ENCODE data around the gene C12orf42.

The C12orf42 gene

GRCh38 chr12:103495469-103496456 is at the start of gene C12orf42:
Gene C12orf42 (minus strand): TSS chr12:103495968. CDS start chr12:103478426, 17,542 bp downstream.
- DNase-seq (ENCODE audit: low read depth in 2 of 2) = no peak

GRCh38 chr12:103542078-103542477 is 46.3 kb upstream of the C12orf42 start:
- no peak for DNase-seq (ENCODE audit: low read depth in 2 of 2)

DNA sequence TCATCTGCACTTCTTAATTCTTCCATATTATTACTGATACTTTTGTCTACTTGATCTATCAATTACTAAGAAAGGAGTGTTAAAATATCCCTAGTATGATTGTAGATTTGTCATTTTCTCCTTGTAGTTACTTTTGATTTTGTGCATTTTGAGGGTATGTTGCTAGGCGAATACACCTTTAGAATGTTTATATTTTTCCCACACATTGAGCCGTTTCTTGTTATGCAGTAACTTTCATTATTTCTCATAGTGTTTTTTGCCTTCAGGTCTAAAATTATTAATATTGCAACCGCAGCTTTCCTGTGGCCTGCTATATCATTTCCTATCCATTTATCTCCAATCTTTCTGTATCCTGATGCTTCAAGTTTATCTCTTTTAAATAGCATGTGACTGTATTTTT is 44.6 kb upstream of the C12orf42 start:
- no peak for DNase-seq (ENCODE audit: low read depth in 2 of 2)

DNA sequence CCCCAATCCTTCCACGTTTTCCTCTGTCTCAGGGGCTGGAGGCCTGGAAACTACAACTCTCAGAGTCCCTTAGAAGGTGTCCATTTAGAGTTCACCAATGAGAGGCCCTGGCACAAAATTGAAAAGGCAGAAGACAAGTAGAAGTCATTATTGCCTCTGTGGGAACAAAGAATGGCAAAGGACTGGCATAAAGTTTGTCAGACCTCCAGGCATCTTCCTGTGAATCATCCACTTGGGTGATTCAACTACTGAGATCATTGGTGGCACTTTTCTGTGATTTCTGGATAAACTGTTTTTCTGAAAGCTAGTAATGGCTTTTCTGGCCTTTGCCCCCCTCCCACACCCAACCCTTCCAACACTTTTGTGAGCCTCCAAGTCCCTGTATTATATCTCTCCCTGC is 42.6 kb upstream of the C12orf42 start:
- no peak for DNase-seq (ENCODE audit: low read depth in 2 of 2)

- no peak for DNase-seq (ENCODE audit: low read depth in 2 of 2)
Measured at GRCh38 chr12:103530307-103531066, 34.7 kb upstream of the C12orf42 start.

- no peak for DNase-seq (ENCODE audit: low read depth in 2 of 2)
Measured at GRCh38 chr12:103529306-103529705, 33.5 kb upstream of the C12orf42 start.

GRCh38 chr12:103524238-103524875 is 28.6 kb upstream of the C12orf42 start:
- no peak for DNase-seq (ENCODE audit: low read depth in 2 of 2)

DNA sequence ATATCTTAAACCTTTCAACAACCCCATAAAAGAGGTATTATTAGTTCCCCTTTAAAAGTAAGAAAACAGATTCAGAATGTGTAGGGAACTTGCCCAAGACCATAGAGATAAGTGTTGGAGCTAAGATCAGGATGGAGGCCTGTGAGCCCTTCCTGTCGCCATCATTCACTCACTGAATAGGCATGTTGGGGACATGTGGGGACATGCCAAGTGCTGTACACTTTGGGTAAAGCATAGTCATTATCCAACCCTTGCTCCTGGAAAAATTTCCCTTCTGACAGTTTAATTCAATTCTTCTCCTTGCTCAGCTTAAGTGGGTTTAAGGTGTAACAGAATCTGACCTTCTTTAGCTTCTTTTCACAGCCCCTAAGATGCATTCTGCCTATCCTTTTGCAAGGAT is 28.0 kb upstream of the C12orf42 start:
- DNase-seq (ENCODE audit: low read depth in 2 of 2) = no peak

- no peak for DNase-seq (ENCODE audit: low read depth in 2 of 2)
Measured at GRCh38 chr12:103520686-103521215, 25.0 kb upstream of the C12orf42 start.

DNA sequence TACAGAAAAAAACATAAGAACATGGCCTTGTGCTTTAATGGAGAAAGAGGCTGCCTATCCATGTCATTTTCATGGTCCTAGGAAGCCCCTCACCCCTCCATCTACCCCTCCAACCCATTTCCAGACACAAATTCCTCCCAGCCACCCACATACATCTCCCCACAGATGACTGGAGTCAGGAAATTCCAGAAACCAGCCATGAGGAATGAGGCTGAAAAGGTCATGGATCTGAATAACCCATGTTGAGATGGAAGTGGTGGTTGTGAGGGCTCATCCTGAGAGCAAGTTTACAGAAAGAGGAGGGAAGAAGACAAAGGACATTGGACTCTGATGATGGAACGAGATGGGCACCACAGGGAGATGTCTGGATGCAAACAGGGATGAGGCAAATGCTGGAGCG is 23.9 kb upstream of the C12orf42 start:
- DNase-seq (ENCODE audit: low read depth in 2 of 2) = no peak

- DNase-seq (ENCODE audit: low read depth in 2 of 2) = no peak
Measured at GRCh38 chr12:103518899-103519298, 23.1 kb upstream of the C12orf42 start.

DNA sequence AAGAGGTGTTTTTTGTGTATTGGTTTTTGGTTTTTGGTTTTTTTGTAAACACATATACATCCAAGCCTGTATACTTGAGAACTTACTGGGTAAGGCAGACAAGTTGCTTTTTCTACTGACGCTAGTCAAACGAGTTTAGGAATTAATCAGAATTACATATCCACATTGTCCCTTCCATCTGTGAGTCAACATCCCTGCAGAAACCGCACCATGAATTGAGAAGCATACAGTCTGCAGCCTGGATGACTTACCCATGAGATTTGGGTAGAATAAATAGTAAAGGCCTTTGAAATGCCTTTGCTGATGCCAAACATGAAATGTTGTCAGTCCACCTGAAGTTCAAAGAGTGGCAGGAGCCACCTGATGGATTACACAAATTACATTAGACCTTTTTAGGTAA is 21.4 kb upstream of the C12orf42 start:
- DNase-seq (ENCODE audit: low read depth in 2 of 2) = no peak

GRCh38 chr12:103515341-103515740 is 19.6 kb upstream of the C12orf42 start:
- DNase-seq (ENCODE audit: low read depth in 2 of 2) = no peak

DNA sequence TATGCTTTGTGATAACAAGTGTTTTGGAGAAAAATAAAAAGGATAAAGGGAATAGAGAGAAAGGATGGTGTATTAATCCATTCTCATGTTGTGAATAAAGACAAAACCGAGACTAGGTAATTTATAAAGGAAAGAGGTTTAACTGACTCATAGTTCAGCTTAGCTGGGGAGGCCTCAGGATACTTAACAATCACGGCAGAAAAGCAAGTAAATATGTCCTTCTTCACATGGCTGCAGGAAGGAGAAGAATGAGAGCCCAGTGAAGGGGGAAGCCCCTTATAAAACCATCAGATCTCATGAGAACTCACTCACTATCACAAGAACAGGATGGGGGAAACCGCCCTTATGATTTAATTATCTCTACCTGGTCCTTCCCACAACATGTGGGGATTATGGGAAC is 18.1 kb upstream of the C12orf42 start:
- DNase-seq (ENCODE audit: low read depth in 2 of 2) = no peak

- no peak for DNase-seq (ENCODE audit: low read depth in 2 of 2)
Measured at GRCh38 chr12:103505371-103506236, 9.8 kb upstream of the C12orf42 start.

GRCh38 chr12:103504606-103505005 is 8.8 kb upstream of the C12orf42 start:
- DNase-seq (ENCODE audit: low read depth in 2 of 2) = no peak

DNA sequence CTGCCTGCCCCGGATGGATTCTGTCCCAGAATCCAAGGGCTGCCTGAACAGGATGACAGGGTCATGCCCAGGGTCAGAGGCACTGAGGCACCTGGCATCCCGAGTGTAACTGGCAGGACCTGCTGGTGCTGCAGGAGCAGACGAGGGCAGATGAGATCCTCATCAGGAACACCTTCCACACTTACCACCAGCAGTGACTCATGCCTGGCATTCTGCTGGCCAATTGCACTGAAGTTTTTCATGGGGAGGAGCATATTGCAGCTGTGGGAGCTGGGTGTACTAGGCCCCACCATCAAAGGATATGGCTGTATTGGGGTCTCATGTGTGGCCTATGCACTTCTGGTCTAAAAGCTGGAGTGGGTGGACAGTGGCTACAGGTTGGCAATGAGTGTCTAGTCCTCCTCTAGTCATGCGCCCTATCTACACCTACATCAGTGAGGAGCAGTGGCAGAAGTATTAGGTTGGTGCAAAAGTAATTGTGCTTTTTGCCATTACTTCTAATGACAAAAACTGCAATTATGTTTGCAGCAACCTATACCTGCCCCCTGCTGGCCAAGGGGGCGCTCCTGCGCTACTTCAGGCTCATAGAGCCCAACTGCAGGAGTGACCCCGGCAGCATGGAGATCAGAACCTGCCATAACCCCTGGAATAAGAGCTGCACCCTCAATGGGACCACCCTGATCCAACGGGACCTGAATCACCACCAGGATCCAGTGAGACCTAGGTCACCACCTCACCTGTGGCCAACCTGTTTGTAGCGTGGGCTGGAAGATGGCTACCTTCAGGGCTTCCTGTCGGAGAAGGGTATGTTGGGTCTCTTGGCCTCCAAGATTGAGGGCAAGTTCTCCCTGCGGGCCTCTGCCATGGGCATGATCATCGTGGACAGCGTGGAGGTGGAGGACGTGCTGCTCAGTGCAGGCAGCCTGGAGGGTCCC is 8.0 kb upstream of the C12orf42 start:
- no peak for DNase-seq (ENCODE audit: low read depth in 2 of 2)

DNA sequence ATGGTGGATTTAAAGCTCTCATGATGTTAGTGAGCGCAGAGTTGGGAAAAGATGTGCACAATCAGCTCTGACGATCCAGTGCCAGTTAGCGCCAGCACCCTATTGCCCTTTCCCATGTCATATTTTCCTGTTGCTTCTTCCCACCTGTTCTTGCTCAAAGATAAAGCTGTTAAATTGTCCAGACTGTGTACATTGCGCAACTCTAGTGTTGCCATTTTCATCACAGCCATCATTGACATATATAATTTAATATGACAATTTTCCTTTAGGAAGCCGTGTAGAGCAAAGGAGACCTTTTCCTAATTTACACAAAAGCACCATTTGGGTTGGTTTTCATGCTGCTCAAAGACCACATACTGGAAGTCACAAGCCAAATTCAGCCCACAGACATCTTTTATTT is 5.7 kb upstream of the C12orf42 start:
- no peak for DNase-seq (ENCODE audit: low read depth in 2 of 2)

DNA sequence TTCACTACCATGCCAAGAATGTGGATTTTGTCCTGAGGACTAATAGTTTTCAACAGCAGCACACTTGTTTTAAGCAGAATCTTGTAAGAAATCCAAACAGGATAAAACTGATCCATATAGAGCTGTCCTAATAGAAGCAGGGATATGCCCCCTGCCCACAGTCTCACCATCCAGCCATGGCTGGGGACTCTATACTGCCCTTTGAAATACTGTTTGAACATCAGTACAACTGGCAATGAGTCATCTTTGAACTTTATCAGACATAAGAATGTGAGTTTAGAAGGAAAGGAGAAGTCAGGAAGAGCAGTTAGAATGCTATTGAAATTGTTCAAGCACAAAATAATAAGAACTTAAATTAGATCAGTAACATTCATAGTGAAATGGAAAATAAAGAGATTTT is 3.8 kb upstream of the C12orf42 start:
- no peak for DNase-seq (ENCODE audit: low read depth in 2 of 2)

DNA sequence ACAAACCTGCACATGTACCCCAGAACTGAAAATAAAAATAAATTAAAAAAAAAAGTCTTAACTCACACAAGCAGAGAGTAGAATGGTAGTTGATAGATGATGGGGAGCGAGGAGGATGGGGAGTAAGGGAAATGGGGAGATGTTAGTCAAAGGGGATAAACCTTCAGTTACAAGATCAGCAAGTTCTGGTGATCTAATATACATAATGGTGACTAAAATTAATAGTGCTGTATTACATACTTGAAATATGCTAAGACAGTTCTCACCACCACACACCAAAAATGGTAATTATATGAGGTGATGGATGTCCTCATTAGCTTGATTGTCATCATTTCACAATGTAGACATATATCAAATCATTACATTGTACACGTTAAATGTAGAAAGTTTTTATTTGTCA is 3.2 kb upstream of the C12orf42 start:
- no peak for DNase-seq (ENCODE audit: low read depth in 2 of 2)

All from fibroblast of skin of left quadriceps (primary cell).